Inferior parietal cortex (tissue), 1 donor: Measurements from ENCODE around the gene PPFIA4.

Experiments
- DNase-seq: peaks from one replicate; pipeline ENCODE4 v3.0.0-alpha.2; 2016; ENCODE audit errors: extremely low spot score

The PPFIA4 gene

DNA sequence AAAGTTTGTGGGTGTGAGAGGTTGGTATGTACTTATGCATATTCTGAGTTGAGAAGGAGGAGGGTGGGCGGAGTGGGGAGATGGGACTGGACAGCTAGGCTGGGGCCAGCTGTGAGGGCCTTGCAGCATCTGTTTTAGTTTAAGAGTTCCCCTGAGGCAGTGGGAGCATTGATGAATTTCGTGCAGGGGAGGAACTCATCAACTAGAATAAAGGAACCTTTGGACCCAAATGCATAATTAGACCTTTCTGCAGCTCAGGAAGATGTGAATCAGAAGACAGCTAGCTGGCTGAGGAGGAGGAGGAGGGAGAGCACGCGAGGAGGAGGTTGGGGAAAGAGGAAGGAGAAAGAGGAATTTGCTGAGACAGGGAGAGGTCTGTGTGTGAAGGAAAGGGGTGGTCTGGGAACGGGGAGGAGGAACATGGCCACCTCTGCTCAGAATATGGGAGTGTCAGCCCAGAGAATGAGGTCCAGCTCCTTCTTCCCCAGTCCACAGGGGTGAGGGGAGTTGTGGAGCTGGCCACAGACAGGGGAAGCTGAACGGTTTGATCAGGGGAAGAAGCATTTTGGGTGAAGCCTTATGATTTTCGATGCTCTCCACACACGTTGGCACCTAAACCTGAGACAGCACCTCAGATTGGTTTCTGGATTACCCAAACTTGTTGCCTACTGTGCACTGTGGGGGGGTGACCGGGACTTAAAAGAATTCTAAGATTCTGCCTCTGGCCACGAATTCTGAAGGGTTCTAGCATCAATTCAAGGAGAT, 31.8 kb downstream of the PPFIA4 start:
- no peak for DNase-seq

- DNase-seq, result no peak
These were observed 32.3 kb downstream of the PPFIA4 start for GRCh38 chr1:203058676-203058935.

DNA sequence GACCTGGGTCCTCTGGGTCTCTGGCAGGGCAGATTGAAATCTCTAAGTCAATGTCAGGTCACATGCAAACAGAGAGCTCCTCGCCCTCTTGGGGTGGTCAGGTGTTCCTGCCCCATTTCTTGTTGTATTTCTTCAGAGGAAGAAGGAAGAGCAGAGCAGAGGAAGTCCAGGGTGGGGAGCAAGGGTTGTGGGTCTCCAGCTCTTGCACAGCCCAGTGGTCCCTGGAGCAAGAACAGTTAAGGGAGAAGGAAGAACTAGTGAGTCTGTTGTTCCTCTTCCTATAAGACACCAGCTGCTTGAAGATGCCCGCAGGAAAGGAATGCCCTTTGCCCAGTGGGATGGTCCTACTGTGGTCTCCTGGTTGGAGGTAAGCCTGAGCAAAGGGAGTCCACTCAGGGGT, 33.2 kb downstream of the PPFIA4 start:
- no peak for DNase-seq

- no peak for DNase-seq
These were observed 33.8 kb downstream of the PPFIA4 start for GRCh38 chr1:203060115-203060514.

DNA sequence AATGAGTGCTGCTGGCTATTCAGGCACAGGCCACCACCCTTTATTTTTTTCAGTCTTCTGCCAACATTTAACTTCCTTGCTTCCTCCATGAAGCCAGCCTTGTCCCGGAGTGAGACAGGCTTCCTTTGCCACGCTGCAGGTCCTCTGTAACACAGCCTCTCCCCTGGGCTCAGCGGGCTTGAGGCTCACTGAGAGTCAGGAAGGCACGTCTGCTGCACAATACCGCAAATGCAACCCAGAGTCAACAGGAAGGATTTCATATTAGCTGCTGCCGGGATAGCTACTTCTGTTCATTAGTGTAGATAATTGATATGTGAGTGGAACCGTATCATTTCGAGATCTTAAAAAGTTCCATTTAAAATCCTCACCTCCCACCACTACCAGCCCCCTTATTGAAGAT, 37.0 kb downstream of the PPFIA4 start:
- DNase-seq, result no peak

GRCh38 chr1:203065191-203065590, 38.9 kb downstream of the PPFIA4 start:
- DNase-seq, result no peak

- DNase-seq, result no peak
These were observed 39.7 kb downstream of the PPFIA4 start for GRCh38 chr1:203065986-203066385.

DNA sequence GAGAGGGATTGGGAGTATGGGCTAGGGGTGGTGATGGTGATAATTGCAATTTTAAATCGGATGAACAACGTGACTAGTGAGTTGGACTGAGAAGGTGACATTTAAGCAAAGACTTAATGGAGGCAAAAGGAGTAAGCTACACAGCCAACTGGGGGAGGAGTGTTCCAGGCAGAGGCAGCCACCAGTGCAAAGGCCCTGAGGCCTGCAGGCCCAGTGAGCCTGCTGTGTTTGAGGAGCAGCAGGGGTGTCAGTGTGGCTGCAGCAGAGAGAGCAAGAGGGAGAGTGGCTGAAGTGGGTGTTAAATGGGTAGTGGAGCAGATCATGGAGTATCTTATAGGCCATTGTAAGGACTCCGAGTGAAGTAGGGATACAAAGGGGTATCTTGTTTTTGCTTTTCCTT, 40.7 kb downstream of the PPFIA4 start:
- no peak for DNase-seq

- no peak for DNase-seq
These were observed 42.9 kb downstream of the PPFIA4 start for GRCh38 chr1:203069030-203069747.

GRCh38 chr1:203072002-203072602, 45.8 kb downstream of the PPFIA4 start:
- DNase-seq, result no peak

DNA sequence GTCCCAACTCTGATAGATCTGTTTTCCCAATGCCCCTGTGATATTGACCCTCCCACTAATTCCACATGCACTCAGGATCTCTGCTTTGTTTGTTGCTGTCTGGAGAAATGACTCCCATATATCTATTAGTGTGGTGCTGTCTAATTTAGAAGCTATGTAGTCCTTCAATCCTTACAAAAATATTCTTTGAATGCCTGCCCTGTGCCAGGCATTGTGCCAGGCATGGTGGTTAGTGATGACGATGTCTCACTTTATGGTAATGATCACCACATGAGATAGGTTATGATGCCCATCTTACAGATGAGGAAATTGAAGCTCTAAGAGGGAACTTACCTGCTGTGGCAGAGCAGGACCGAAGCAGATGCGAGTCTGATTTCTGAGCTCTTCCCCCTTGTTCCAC, 46.6 kb downstream of the PPFIA4 start:
- DNase-seq, result no peak

DNA sequence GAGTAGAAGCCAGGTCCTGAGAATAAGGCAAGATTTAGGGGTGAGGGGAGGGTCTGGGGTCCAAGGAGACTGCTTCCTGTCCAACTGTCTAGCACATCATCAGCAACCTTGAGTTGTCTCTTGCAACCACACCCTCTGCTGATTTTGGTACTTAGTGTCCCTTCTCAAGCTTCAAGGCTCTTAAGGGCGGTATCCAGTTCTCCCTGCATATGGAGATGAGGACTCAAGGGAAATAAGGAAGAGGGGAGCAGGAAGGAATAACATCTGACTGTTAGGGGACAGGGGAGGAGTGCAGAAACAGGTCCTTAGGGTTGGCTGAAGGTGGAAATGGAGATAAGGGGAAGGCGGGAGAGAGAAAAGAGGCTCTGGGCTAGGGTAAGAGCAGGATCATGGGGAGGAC, 47.2 kb downstream of the PPFIA4 start:
- no peak for DNase-seq

DNA sequence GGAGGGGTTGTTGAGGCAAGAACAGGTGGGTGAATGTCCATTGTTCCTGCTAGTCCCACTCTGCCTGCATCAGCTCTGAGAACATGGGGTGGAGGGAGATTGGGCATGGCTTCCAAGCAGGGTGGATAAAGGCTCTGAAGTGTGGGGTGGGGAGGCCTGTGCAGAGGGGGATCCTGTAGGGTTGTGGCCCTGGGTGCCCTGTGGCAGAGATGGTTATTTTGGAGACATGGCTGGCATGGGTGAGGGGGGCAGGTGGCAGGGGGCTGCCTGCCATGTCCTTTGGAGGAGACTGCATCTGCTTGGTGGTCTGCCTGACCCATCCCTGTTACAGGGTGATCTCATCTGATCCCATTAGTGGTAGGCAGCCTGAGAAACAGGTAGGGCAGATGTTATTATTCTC, 48.3 kb downstream of the PPFIA4 start:
- DNase-seq, result no peak

- no peak for DNase-seq
These were observed 49.1 kb downstream of the PPFIA4 start for GRCh38 chr1:203075236-203076030.

- no peak for DNase-seq
These were observed 49.8 kb downstream of the PPFIA4 start for GRCh38 chr1:203076031-203076511.

GRCh38 chr1:203077367-203077766, 51.1 kb downstream of the PPFIA4 start:
- DNase-seq, result no peak

GRCh38 chr1:203077956-203078355, 51.7 kb downstream of the PPFIA4 start:
- DNase-seq, result no peak

GRCh38 chr1:203078478-203078877, 52.2 kb downstream of the PPFIA4 start:
- DNase-seq, result no peak

- no peak for DNase-seq
These were observed 54.2 kb downstream of the PPFIA4 start for GRCh38 chr1:203080456-203080855.

- no peak for DNase-seq
These were observed 55.4 kb downstream of the PPFIA4 start for GRCh38 chr1:203081465-203082230.

DNA sequence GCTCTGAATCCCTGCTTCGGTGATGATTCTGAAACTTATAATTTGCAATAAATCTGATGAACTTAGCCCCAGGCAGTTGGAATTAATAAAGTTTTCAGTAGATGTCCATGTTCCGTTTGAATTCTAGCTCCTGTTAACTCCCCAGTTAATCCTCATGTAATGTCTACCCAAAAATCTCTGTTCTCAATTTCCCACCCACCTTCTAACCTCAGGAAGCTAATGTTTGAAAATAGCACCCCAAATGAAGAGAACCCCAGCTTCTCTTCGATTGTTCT, 55.9 kb downstream of the PPFIA4 start:
- DNase-seq, result no peak
